Stimulated activated naive B cell treated with anti-CD40 and anti-IgM and Interleukin-4, amounts not matched to agents 10 μg/mL and 1 μg/mL and 100 μg/mL, for 72 hours (primary cell): ENCODE measurements around the gene CD101.

ENCODE experiments used
- ATAC-seq, 2 donors: fragments of 150-1000 bp; cut with Tn5 transposase; replicated peaks; 2 replicates each; pipeline ENCODE4 v1.10.0; 2021; ENCODE audit warnings: moderate library complexity in 1 of 2
- DNase-seq: peaks from one replicate; pipeline ENCODE4 v3.0.0; 2021
- H3K27ac Mint-ChIP-seq: one replicate; pipeline ENCODE4 v1.8.0; 2022; ENCODE audit warnings: mild to moderate bottlenecking, mixed read lengths
- H3K27me3 Mint-ChIP-seq, 2 donors: one replicate each; pipeline ENCODE4 v1.8.0; 2022; ENCODE audit warnings: mixed read lengths in 2 of 2
- H3K36me3 Mint-ChIP-seq, 2 donors: one replicate each; pipeline ENCODE4 v1.8.0; 2022; ENCODE audit warnings: mixed read lengths in 2 of 2, mild to moderate bottlenecking in 1 of 2
- H3K4me1 Mint-ChIP-seq, 2 donors: one replicate each; pipeline ENCODE4 v1.8.0; 2022; ENCODE audit warnings: mixed read lengths in 2 of 2, mild to moderate bottlenecking in 1 of 2
- H3K4me3 Mint-ChIP-seq, 2 donors: one replicate each; pipeline ENCODE4 v1.8.0; 2022; ENCODE audit warnings: mild to moderate bottlenecking in 2 of 2, mixed read lengths in 2 of 2, moderate library complexity in 1 of 2
- H3K9me3 Mint-ChIP-seq, 2 donors: one replicate each; pipeline ENCODE4 v1.8.0; 2022; ENCODE audit warnings: mixed read lengths in 2 of 2, mild to moderate bottlenecking in 1 of 2

Gene CD101

GRCh38 chr1:117061986-117062415 lies 60.4 kb downstream of the CD101 start:
- Mint-ChIP-seq H3K4me3 (peak overlapping the region; percentile 2 to 20), H3K36me3 (peaks cover 12 to 16% of the 10 kb centered on the region in 2 donors)
- no peak for DNase-seq

GRCh38 chr1:117066367-117066766 lies 64.8 kb downstream of the CD101 start:
- Mint-ChIP-seq H3K36me3 (peaks cover 13 to 28% of the 10 kb centered on the region in 2 donors), H3K4me3 (no peak overlapping the region), H3K27me3 (no peaks in the 10 kb centered on the region), H3K27ac (no peak overlapping the region), H3K9me3 (no peaks in the 10 kb centered on the region), H3K4me1 (peaks cover 7 to 8% of the 10 kb centered on the region in 2 donors)
- DNase-seq, result no peak
- ATAC-seq, result no peak

More at GRCh38 chr1:117061986-117062415, 60.4 kb downstream of the CD101 start:
- H3K27ac Mint-ChIP-seq, result no peak overlapping the region
- H3K4me1 Mint-ChIP-seq, result peaks cover 8 to 16% of the 10 kb centered on the region in 2 donors
- no peaks in the 10 kb centered on the region for H3K27me3 Mint-ChIP-seq
- no peaks in the 10 kb centered on the region for H3K9me3 Mint-ChIP-seq
- peak in 1 of 2 donors; percentile 14 for ATAC-seq

- DNase-seq (no peak), ATAC-seq (peak; percentile 82 to 90)
- Mint-ChIP-seq H3K9me3 (no peaks in the 10 kb centered on the region), H3K4me1 (peaks cover 2 to 7% of the 10 kb centered on the region in 2 donors), H3K36me3 (peaks cover 13 to 32% of the 10 kb centered on the region in 2 donors), H3K4me3 (no peak overlapping the region), H3K27me3 (no peaks in the 10 kb centered on the region), H3K27ac (no peak overlapping the region)
Measured at GRCh38 chr1:117067533-117068370, 66.2 kb downstream of the CD101 start.

- H3K36me3 Mint-ChIP-seq, result peaks cover 13 to 36% of the 10 kb centered on the region in 2 donors
- no peaks in the 10 kb centered on the region for H3K27me3 Mint-ChIP-seq
- no peak overlapping the region for H3K4me3 Mint-ChIP-seq
- H3K27ac Mint-ChIP-seq, result no peak overlapping the region
- DNase-seq (no peak), ATAC-seq (no peak)
- peaks cover 2 to 7% of the 10 kb centered on the region in 2 donors for H3K4me1 Mint-ChIP-seq
- no peaks in the 10 kb centered on the region for H3K9me3 Mint-ChIP-seq
Measured at GRCh38 chr1:117068580-117068979, 67.0 kb downstream of the CD101 start.

- DNase-seq (no peak), ATAC-seq (no peak)
- no peak overlapping the region for H3K4me3 Mint-ChIP-seq
- no peaks in the 10 kb centered on the region for H3K27me3 Mint-ChIP-seq
- no peaks in the 10 kb centered on the region for H3K9me3 Mint-ChIP-seq
- no peak overlapping the region for H3K27ac Mint-ChIP-seq
- H3K4me1 Mint-ChIP-seq, result peaks cover 2 to 7% of the 10 kb centered on the region in 2 donors
- peaks cover 10 to 35% of the 10 kb centered on the region in 2 donors for H3K36me3 Mint-ChIP-seq
Measured at GRCh38 chr1:117069220-117069844, 67.8 kb downstream of the CD101 start.

- no peak for ATAC-seq
- Mint-ChIP-seq H3K36me3 (peaks cover 15 to 42% of the 10 kb centered on the region in 2 donors), H3K27me3 (no peaks in the 10 kb centered on the region), H3K4me1 (peaks cover 2 to 7% of the 10 kb centered on the region in 2 donors), H3K4me3 (no peak overlapping the region), H3K9me3 (no peaks in the 10 kb centered on the region), H3K27ac (no peak overlapping the region)
- no peak for DNase-seq
Measured at GRCh38 chr1:117070124-117070523, 68.6 kb downstream of the CD101 start.

GRCh38 chr1:117076648-117077047 lies 75.1 kb downstream of the CD101 start:
- Mint-ChIP-seq H3K27ac (no peak overlapping the region), H3K4me1 (peaks cover 0 to 2% of the 10 kb centered on the region in 2 donors), H3K4me3 (no peak overlapping the region), H3K27me3 (no peaks in the 10 kb centered on the region), H3K9me3 (no peaks in the 10 kb centered on the region), H3K36me3 (peaks cover 39 to 72% of the 10 kb centered on the region in 2 donors)
- DNase-seq, result no peak
- no peak for ATAC-seq

- no peak overlapping the region for H3K4me3 Mint-ChIP-seq
- H3K27me3 Mint-ChIP-seq, result no peaks in the 10 kb centered on the region
Measured at GRCh38 chr1:117077267-117077666, 75.7 kb downstream of the CD101 start.

GRCh38 chr1:117079737-117080136 lies 78.2 kb downstream of the CD101 start:
- H3K36me3 Mint-ChIP-seq, result peaks cover 48 to 74% of the 10 kb centered on the region in 2 donors
- H3K4me1 Mint-ChIP-seq, result peaks cover 0 to 4% of the 10 kb centered on the region in 2 donors
- no peak overlapping the region for H3K27ac Mint-ChIP-seq
- no peaks in the 10 kb centered on the region for H3K27me3 Mint-ChIP-seq
- H3K4me3 Mint-ChIP-seq, result no peak overlapping the region
- no peaks in the 10 kb centered on the region for H3K9me3 Mint-ChIP-seq
- ATAC-seq (no peak), DNase-seq (no peak)

More at GRCh38 chr1:117077267-117077666, 75.7 kb downstream of the CD101 start:
- peak in 1 of 2 donors; percentile 46 for ATAC-seq
- Mint-ChIP-seq H3K4me1 (peaks cover 0 to 2% of the 10 kb centered on the region in 2 donors), H3K27ac (no peak overlapping the region), H3K9me3 (no peaks in the 10 kb centered on the region), H3K36me3 (peaks cover 41 to 72% of the 10 kb centered on the region in 2 donors)
- no peak for DNase-seq

- no peak for ATAC-seq
Measured at GRCh38 chr1:117084231-117084630, 82.7 kb downstream of the CD101 start.

More at GRCh38 chr1:117084231-117084630, 82.7 kb downstream of the CD101 start:
- no peak for DNase-seq
- Mint-ChIP-seq H3K4me1 (peaks cover 0 to 2% of the 10 kb centered on the region in 2 donors), H3K36me3 (peaks cover 32 to 53% of the 10 kb centered on the region in 2 donors), H3K27me3 (no peaks in the 10 kb centered on the region), H3K4me3 (no peak overlapping the region), H3K27ac (no peak overlapping the region), H3K9me3 (no peaks in the 10 kb centered on the region)
